ENCODE data around the gene ZNF784.

DNA sequence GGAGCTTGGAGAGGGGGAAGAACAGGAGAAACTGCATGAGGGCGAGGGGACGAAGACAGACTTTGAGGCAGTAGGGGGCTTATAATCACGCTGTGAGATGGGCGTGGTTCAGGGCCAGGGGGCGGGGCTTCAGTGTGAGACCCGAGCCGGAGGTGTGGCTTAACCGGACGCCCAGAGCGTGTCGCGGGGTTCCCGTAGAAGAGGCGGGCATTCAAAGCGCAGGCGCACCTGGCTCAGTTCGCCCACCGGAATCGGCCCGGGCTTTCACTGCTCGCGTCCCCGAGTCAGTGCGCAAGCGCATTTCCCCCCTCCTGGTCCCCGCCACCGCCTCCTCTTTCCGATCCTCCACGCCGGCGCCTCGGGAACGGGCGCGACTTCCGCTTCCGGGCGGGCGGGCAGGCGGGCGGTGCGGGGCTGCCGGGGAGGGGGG lies 19.1 kb downstream of the ZNF784 start:
- TF ChIP-seq, protein P1, sequence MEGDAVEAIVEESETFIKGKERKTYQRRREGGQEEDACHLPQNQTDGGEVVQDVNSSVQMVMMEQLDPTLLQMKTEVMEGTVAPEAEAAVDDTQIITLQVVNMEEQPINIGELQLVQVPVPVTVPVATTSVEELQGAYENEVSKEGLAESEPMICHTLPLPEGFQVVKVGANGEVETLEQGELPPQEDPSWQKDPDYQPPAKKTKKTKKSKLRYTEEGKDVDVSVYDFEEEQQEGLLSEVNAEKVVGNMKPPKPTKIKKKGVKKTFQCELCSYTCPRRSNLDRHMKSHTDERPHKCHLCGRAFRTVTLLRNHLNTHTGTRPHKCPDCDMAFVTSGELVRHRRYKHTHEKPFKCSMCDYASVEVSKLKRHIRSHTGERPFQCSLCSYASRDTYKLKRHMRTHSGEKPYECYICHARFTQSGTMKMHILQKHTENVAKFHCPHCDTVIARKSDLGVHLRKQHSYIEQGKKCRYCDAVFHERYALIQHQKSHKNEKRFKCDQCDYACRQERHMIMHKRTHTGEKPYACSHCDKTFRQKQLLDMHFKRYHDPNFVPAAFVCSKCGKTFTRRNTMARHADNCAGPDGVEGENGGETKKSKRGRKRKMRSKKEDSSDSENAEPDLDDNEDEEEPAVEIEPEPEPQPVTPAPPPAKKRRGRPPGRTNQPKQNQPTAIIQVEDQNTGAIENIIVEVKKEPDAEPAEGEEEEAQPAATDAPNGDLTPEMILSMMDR (IDR thresholded peaks at IDR 0.05): no peak
- TF ChIP-seq POLR2A (IDR thresholded peaks at IDR 0.05) (peak in 1 of 2 donors; percentile 31), EP300 (IDR thresholded peaks at IDR 0.05) (peak; percentile 63 to 69)

Measured in tibial nerve (tissue), 4 donors.